GM21447 (cell line): ENCODE measurements around the gene BDKRB1.

Experiments
- ATAC-seq: cut with Tn5 transposase; IDR thresholded peaks from one replicate; pipeline ENCODE4 v1.9.1; 2021; ENCODE audit not compliant: unreplicated experiment

The BDKRB1 gene

DNA sequence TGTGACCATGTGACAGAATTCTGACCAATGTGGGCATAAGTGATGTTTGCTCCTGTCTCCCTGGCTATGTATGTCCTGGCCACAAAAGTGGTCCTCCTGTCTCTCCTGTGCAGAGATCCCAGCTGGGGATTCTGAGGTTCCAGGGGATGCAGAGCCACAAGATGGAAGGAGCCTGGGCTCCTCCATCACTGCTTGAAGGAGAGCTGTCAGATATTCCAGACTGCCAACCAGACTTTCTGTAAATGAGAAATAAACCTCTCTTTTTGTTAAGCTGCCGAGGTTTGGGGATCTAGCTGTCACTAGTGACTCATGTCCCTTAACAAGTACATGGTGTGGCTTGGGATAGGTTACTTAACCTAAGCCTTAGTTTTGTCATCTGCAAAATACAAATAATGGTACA is 21.9 kb downstream of the BDKRB1 start:
- ATAC-seq, result no peak

GRCh38 chr14:96279564-96279963 is 23.6 kb downstream of the BDKRB1 start:
- ATAC-seq, result no peak

DNA sequence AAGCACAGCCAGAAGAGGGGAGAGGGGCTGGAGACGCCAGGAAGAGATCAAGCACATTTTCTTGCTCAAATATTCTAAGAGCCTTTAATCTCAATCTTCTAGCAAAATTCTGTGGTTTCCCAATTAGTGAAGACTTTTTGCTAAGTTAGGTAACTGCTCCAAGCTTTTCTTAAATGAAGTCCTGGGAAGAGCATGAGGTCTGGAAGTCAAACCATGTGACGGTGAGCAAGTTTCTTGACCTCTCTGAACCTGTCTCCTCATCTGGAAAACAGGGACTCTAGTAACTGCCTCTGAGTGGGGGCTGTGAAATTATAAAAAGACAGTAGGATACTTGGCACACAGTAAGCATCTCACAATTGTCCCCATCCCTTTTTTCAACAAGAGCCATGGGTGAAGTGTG is 24.1 kb downstream of the BDKRB1 start:
- no peak for ATAC-seq

DNA sequence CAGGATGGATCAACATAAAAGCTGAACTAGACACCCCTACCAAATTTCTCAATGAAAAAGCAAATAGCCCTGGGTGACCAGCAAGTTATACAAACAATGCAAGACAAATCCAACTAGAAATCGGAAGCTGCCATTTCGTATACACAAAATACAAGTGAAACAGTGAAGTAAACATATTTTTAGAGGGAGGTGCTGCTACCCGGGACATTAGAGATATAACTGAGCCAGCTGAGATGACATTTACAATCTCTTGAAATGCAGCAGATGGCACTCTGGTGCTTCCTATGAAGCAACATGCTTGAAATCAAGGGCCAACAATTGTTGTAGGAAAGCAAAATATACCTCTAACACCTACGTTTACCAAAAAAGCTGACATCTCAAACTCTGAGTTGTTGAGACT is 25.5 kb downstream of the BDKRB1 start:
- no peak for ATAC-seq

- no peak for ATAC-seq
Measured at GRCh38 chr14:96284008-96284407, 28.0 kb downstream of the BDKRB1 start.

DNA sequence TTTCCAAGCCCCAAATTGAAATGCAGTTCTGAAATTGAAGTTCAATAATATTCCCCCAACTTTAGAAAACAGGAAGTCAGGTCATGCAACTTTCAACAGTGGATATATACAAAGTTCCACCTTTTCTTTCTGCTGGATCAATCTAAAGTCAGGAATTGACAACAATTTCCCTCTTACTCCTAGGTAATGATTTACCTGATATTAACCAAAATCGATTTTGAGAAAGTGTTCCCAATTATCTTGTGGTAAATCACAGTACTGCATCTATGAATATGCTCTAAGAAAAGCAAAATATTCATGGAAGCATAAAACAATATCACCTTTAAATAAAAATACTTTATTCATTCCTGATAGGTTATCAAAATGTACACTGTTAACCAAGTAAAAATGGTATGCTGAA is 28.4 kb downstream of the BDKRB1 start:
- no peak for ATAC-seq

DNA sequence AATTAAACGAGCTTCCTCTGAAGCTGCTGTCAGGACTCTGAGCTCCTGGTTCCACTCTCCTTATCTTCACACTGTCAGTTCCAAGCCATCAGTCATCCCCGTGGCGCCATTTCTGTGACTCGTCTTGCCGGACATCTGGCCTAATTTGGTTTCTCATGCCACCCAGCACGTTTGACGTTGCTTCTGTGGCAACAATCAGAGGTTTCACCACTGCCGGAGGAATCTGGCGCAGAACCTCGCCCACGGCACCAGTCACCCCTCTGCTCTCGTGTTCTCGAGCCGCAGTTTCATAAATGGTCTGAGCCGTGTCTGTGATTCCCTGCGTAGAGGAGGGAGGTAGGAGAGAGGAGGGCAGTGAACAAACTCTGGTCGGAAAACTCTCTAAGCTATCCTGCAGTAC is 29.7 kb downstream of the BDKRB1 start:
- no peak for ATAC-seq

- no peak for ATAC-seq
Measured at GRCh38 chr14:96286251-96286650, 30.2 kb downstream of the BDKRB1 start.

DNA sequence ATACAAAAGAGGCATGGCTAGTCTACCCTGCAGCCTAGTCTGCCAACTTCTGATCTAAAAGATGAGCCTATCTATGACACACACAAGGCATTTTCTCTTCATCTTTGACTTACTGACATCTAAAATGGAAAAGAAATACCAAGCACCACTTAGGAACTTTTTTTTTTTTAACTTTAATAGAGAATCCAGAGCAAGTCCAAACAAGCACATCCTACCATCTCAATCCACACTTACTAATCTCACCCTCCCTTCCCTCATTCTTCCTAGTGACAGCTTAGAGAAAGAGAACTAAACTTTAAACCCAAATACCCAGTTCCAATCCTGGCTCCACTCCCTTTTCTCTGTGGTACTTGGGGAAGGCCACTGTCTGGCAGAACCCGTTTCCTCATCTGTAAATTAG is 31.8 kb downstream of the BDKRB1 start:
- no peak for ATAC-seq

- no peak for ATAC-seq
Measured at GRCh38 chr14:96294246-96294645, 38.2 kb downstream of the BDKRB1 start.

DNA sequence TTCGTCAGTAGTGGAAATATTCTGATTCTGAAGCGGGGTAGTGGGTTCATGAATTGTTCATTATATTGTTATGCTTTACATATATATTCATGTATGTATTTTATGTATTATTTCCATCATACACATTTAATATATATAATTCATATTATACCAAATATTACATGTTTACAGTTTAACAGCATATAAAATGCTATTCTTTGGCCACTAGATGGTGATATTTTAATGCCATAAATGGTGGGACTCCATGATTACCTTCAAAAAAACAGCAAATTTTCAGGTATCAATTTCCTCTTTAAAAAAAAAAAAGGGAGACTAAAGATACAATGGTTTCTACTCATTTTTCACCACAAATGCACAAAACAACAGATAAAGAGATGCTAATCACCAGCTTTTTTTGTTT is 41.0 kb downstream of the BDKRB1 start:
- no peak for ATAC-seq

GRCh38 chr14:96297997-96298515 is 42.0 kb downstream of the BDKRB1 start:
- ATAC-seq, result no peak

- ATAC-seq, result no peak
Measured at GRCh38 chr14:96299441-96299840, 43.4 kb downstream of the BDKRB1 start.

DNA sequence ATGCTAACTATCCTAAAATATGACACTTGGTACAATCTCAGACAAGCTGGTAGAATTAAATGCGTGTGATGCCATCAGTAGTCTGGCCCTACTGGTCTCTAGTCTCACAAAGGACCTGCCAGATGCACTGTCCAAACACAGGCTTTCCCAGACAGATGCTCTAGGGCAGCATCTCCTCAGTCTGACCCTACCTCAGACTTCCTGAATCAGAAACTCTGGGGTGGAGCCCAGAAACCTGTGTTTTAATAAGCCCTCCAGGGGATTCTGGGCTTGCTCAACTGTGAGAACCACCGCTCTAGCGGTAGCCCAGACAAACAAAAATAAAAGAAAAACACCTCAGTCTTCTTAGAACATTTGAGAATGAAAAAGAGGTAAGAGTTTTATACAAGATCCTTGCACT is 48.0 kb downstream of the BDKRB1 start:
- no peak for ATAC-seq

- no peak for ATAC-seq
Measured at GRCh38 chr14:96304956-96305355, 48.9 kb downstream of the BDKRB1 start.

DNA sequence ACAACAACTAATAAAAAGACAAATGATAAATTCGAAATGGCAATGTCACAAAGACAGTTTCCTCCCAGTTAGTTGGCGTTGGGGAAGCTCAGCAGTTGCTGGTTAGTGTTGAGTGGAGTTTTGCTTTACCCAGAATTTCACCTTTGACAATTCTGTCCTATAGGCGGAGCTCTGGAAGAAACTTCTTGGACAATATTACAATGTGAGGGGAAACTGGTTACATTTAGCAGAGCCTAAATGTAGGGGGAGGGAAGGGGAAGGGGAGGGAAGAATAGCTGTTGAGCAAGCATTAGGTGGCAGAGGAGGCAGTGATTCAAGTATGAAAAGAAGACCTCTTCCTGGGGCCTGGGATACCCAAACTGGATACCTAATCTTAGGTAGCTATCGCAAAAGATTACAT is 51.4 kb downstream of the BDKRB1 start:
- ATAC-seq, result no peak

DNA sequence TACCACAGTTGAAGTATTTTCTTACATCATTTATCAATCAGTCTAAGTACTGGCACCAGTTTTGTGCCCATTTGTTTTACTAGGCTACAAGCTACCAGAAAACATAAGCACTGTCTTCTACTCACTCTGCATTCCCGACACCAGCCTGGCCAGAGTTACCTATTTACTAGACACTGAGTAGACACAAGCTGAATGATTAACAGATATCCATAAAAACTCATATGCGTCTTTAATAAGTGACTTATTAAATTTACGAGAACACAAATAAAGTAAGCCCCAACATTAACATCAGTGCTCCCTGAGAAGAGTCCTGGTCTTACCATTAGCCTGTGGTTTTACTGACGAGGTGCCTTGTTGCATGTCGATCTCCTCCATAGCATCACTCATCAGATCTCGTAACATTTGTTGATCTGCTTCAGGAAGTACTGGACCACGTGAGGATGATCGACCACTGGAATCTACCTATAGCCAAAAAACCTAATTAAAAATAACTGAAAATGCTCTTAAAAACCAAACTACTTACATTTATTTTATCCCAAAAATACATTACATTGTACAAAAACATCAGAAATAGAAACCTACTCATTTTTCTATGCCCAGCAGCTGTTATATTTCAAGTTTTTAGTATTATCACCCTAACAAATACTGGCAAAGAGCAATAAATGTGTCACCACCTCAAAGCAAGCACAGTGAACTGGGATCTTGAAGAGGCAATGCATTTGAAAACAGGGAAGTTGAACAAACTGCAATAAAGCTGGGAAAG is 53.3 kb downstream of the BDKRB1 start:
- no peak for ATAC-seq

DNA sequence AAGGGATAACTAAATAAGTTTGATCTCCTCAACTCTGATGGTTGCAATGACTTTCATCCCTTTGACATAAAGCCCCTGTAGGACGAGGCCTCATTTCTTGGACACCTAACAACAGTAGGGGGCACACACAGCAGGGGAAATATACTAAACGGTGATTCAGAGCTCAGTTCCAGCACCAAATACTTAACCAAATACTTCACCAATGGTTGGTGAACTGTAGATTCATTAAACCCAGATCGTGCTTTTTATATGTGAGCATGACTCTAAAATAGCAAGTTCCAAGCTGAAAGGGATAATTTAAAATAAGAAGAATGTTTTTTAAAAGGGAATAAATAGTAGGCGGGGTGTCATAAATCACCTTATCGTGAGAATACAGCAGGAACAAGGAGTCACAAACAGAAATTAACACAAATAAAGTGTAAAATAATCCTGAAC is 53.9 kb downstream of the BDKRB1 start:
- no peak for ATAC-seq

GRCh38 chr14:96310906-96311305 is 54.9 kb downstream of the BDKRB1 start:
- ATAC-seq, result no peak
